GM12878 (cell line): ENCODE data around the gene P3H1. TPM values are rescaled to one million over a fixed set of nuclear protein-coding genes. Genes with fewer than 3 reads are reported as not detected.

ENCODE experiments used
- ATAC-seq: fragments of 200-7000 bp; cut with Tn5 transposase; 3 replicates; pipeline ENCODE4 v1.9.1; 2020; ENCODE audit warnings: mild to moderate bottlenecking, moderate library complexity
- BruUV-seq: library from RNA; stranded (reverse); fragments of 400-500 nt; replicated peaks from 2 replicates; lab custom pipeline; 2021; lab: Mats Ljungman, UMichigan
- CTCF ChIA-PET: fragments of 300-600 bp; sonication (Branson Sonifier 250); formaldehyde crosslinking; extraction: SDS; loops from one replicate; lab custom pipeline; 2021; ENCODE audit warnings: inconsistent platforms; lab: Yijun Ruan, JAX
- POLR2A ChIA-PET: fragments of 350-600 bp; formaldehyde crosslinking; extraction: SDS; loops from one replicate; lab custom pipeline; 2021; ENCODE audit warnings: inconsistent platforms; lab: Charles Lee
- RAD21 ChIA-PET: fragments of 300-600 bp; sonication (Branson Sonifier 250); formaldehyde crosslinking; loops from one replicate; lab custom pipeline; 2023; ENCODE audit warnings: antibody characterized with exemption; ENCODE audit not compliant: unreplicated experiment; lab: Charles Lee
- SMC1A ChIA-PET: fragments of 300-600 bp; sonication (Branson Sonifier 250); formaldehyde crosslinking; loops from one replicate; lab custom pipeline; 2023; ENCODE audit not compliant: unreplicated experiment, uncharacterized antibody; lab: Charles Lee
- DNase-seq: peaks from one replicate; pipeline ENCODE4 v3.0.0-alpha.2; 2011; ENCODE audit warnings: low read depth, low spot score
- FAIRE-seq: peaks from 3 replicates; lab custom pipeline; 2011; peaks lifted over from hg19 to GRCh38; lab: Jason Lieb, UNC
- H2AFZ ChIP-seq: 2 replicates; pipeline ENCODE4 v1.6.0; 2011; ENCODE audit warnings: low read depth, low read length, control low read depth; ENCODE audit not compliant: control insufficient read depth
- H3K27ac ChIP-seq: 2 replicates; pipeline ENCODE4 v1.5.1; 2011; ENCODE audit warnings: control low read depth; ENCODE audit not compliant: control insufficient read depth, insufficient read depth
- H3K27me3 ChIP-seq, 2 experiments: replicated peaks in 1 of 2; 2 replicates each; pipeline versions ENCODE4 v1.6.0 to v1.6.1; 2011; ENCODE audit warnings: low read length in 1 of 2; ENCODE audit not compliant: control insufficient read depth in 2 of 2, insufficient read depth in 2 of 2
- H3K36me3 ChIP-seq, 2 experiments: 2 replicates each; pipeline ENCODE4 v1.5.1; 2011; ENCODE audit warnings: low read length in 1 of 2; ENCODE audit not compliant: control insufficient read depth in 2 of 2, insufficient read depth in 2 of 2
- H3K4me1 ChIP-seq: 2 replicates; pipeline ENCODE4 v1.6.1; 2011; ENCODE audit warnings: mild to moderate bottlenecking, low read length, moderate library complexity, mixed read lengths; ENCODE audit not compliant: control insufficient read depth, insufficient read depth
- H3K4me2 ChIP-seq: 2 replicates; pipeline ENCODE4 v1.6.0; 2011; ENCODE audit warnings: control low read depth; ENCODE audit not compliant: control insufficient read depth, insufficient read depth
- H3K4me3 ChIP-seq: fragments of 200-600 bp; sonication (generic); 2 replicates; pipeline ENCODE4 v1.5.1; 2016
- H3K79me2 ChIP-seq: 2 replicates; pipeline ENCODE4 v1.6.0; 2011; ENCODE audit warnings: low read length; ENCODE audit not compliant: control insufficient read depth, insufficient read depth
- H3K9ac ChIP-seq: 2 replicates; pipeline ENCODE4 v1.8.0; 2011; ENCODE audit warnings: low read length, control low read depth, mixed read lengths; ENCODE audit not compliant: control insufficient read depth, insufficient read depth
- H3K9me3 ChIP-seq: replicated peaks from 3 replicates; pipeline ENCODE4 v1.5.1; 2011; ENCODE audit warnings: mild to moderate bottlenecking, low read length; ENCODE audit not compliant: control insufficient read depth, insufficient read depth
- H4K20me1 ChIP-seq: 2 replicates; pipeline ENCODE4 v1.6.0; 2011; ENCODE audit not compliant: control insufficient read depth, insufficient read depth
- CBFB ChIP-seq: IDR thresholded peaks from 2 replicates; pipeline ENCODE4 v1.6.1; 2016; ENCODE audit warnings: antibody characterized with exemption, low read depth
- E4F1 ChIP-seq: fragments of 450-650 bp; IDR thresholded peaks from 2 replicates; pipeline ENCODE4 v1.6.1; 2018; ENCODE audit warnings: borderline replicate concordance, mild to moderate bottlenecking; ENCODE audit not compliant: partially characterized antibody
- KDM1A ChIP-seq: fragments of 200-600 bp; sonication (generic); IDR thresholded peaks from 2 replicates; pipeline ENCODE4 v1.6.1; 2016; ENCODE audit warnings: borderline replicate concordance
- PKNOX1 ChIP-seq: fragments of 450-650 bp; IDR thresholded peaks from 2 replicates; pipeline ENCODE4 v1.6.1; 2016; ENCODE audit warnings: mild to moderate bottlenecking
- WGBS: methylation state at CpG from one replicate; pipeline ENCODE4 v1.1.6; 2016; ENCODE audit warnings: low lambda C conversion rate; ENCODE audit not compliant: insufficient replicate concordance, insufficient coverage; ENCODE audit errors: missing lambda C conversion rate; 5-methylcytosine and 5-hydroxymethylcytosine counted together
- in situ Hi-C: fragments of 300-500 bp; cut with MboI; formaldehyde crosslinking; loops from 9 replicates; pipeline ENCODE4 v1.14.3; 2018; ENCODE audit warnings: mixed read lengths
- intact Hi-C: fragments of 100-400 bp; cut with micrococcal nuclease; formaldehyde crosslinking; loops from one replicate; pipeline ENCODE4 v1.14.2; 2022; ENCODE audit not compliant: unreplicated experiment
- polyA plus RNA-seq, 11 experiments: library from polyadenylated mRNA; depleted of rRNA in 4 of 11; unstranded in 6 of 11; stranded (reverse) in 5 of 11; fragments of >200 nt; fragmentation: Nextera tagmentation in 4 of 11; fragmentation: Illumina TruSeq in 1 of 11; extraction: Ambion mirVana in 4 of 11; extraction: Trizol in 1 of 11; gene quantifications; 1 replicate in 1 of 11; 2 replicates in 10 of 11; pipeline versions ENCODE4 v1.2.1 to v1.2.3, GENCODE V29; 2011 to 2016; ENCODE audit warnings: inconsistent platforms in 2 of 11, missing spikeins in 2 of 11, low read depth in 1 of 11
- total RNA-seq, 4 experiments: library from RNA; depleted of rRNA in 3 of 4; stranded (reverse); fragments of >200 nt in 3 of 4; fragmentation: Illumina TruSeq in 1 of 4; extraction: Trizol in 1 of 4; gene quantifications; 2 replicates each; pipeline versions ENCODE4 v1.2.1 to v1.2.3, GENCODE V29; 2013 to 2021

P3H1 gene
- total and polyA plus RNA-seq, 10 of the 15 experiments (the other 5 are each of a cell fraction or from before 2014, with no cell fraction given) = 0.72 to 42.4 (median 26.0) TPM

GRCh38 chr1:42721926-42722325, 44.9 kb downstream of the P3H1 start:
- FAIRE-seq (no peak), DNase-seq (no peak), ATAC-seq (no peak)
- H3K4me3 ChIP-seq = no peak overlapping the region
- H3K9me3 ChIP-seq = no peaks in the 10 kb centered on the region
- no peak overlapping the region for H3K4me2 ChIP-seq
- BruUV-seq = no TSS peak
- no peak overlapping the region for H3K9ac ChIP-seq
- H3K27ac ChIP-seq = no peak overlapping the region
- RAD21 ChIA-PET = no interaction called here
- CTCF ChIA-PET = interaction anchor here (0.7 to 1.0 kb wide), 2 partner anchors 60 to 377 kb away, joined by 3 to 4 read pairs; no protein-coding TSS in a partner anchor
- SMC1A ChIA-PET = no interaction called here
- in situ Hi-C loops = no loop called here
- intact Hi-C loops = no loop called here
- WGBS = 93% methylated on average over 3 of the region's 3 CpGs
- POLR2A ChIA-PET = interaction anchor here (0.7 kb wide), 1 partner anchor 131 kb away, joined by 6 read pairs; no protein-coding TSS in a partner anchor
- no peaks in the 10 kb centered on the region for H3K79me2 ChIP-seq
- no peak overlapping the region for H2AFZ ChIP-seq
- H3K36me3 ChIP-seq = no peaks in the 10 kb centered on the region; a peak in 1 of 4 replicates
- TF ChIP-seq E4F1 (no peak), KDM1A (no peak), CBFB (no peak), PKNOX1 (no peak)
- TF ChIP-seq, all 136 proteins: peak for 0
- Histone ChIP-seq H3K27me3 (no peaks in the 10 kb centered on the region), H4K20me1 (no peaks in the 10 kb centered on the region), H3K4me1 (no peaks in the 10 kb centered on the region)
